K562 (cell line): ENCODE results near the gene MBOAT1. TPM values are rescaled to one million over a fixed set of nuclear protein-coding genes. Genes with fewer than 3 reads are reported as not detected.

Experiments
- ETV1 ChIP-seq: fragments of 450-650 bp; conservative IDR thresholded peaks from 2 replicates; pipeline ENCODE4 v1.6.1; 2016; ENCODE audit warnings: missing genetic modification characterization, control low read depth, low read depth, missing compliant biosample characterization
- ETV6 ChIP-seq, 3 experiments: fragments of 150-350 bp in 1 of 3; sonication (generic) in 1 of 3; formaldehyde crosslinking in 1 of 3; IDR thresholded peaks; 2 replicates each; pipeline versions ENCODE4 v1.6.1 to v1.8.0; 2014 to 2022; ENCODE audit warnings: borderline replicate concordance in 2 of 3, low read depth in 2 of 3, antibody characterized with exemption in 1 of 3, low read length in 1 of 3, mild to moderate bottlenecking in 1 of 3, missing genetic modification reagents in 1 of 3
- FOXA1 ChIP-seq: fragments of 450-650 bp; IDR thresholded peaks from 2 replicates; pipeline ENCODE4 v1.6.1; 2016; ENCODE audit warnings: mild to moderate bottlenecking, borderline replicate concordance
- HNRNPLL ChIP-seq: fragments of 200-400 bp; formaldehyde crosslinking; IDR thresholded peaks from 2 replicates; pipeline ENCODE4 v1.6.1; 2017; ENCODE audit warnings: low read length, low read depth, mild to moderate bottlenecking; ENCODE audit not compliant: poor library complexity, severe bottlenecking
- ILK ChIP-seq: fragments of 450-650 bp; IDR thresholded peaks from 2 replicates; pipeline ENCODE4 v1.6.1; 2016; ENCODE audit warnings: missing genetic modification characterization, low read depth, mild to moderate bottlenecking, missing compliant biosample characterization, moderate library complexity, borderline replicate concordance
- KLF10 ChIP-seq: fragments of 250-450 bp; sonication (Bioruptor Pico); IDR thresholded peaks from 2 replicates; pipeline ENCODE4 v1.6.1; 2021; ENCODE audit warnings: matching md5 sums
- NELFE ChIP-seq: IDR thresholded peaks from 2 replicates; pipeline ENCODE4 v1.6.1; 2011; ENCODE audit warnings: mild to moderate bottlenecking; ENCODE audit not compliant: insufficient read depth, insufficient read length
- RCOR1 ChIP-seq, 2 experiments: IDR thresholded peaks; 2 replicates each; pipeline ENCODE4 v1.6.1; 2012; ENCODE audit warnings: low read depth in 2 of 2, low read length in 2 of 2, borderline replicate concordance in 1 of 2, improper control_type of control experiment in 1 of 2
- RUNX1 ChIP-seq: sonication (generic); IDR thresholded peaks from 2 replicates; pipeline ENCODE4 v1.6.1; 2016; ENCODE audit warnings: antibody characterized with exemption, low read depth
- SOX6 ChIP-seq: fragments of 450-650 bp; IDR thresholded peaks from 2 replicates; pipeline ENCODE4 v1.6.1; 2014; ENCODE audit warnings: mild to moderate bottlenecking
- ZNF408 ChIP-seq: fragments of 250-450 bp; sonication (Bioruptor Pico); IDR thresholded peaks from 2 replicates; pipeline ENCODE4 v1.4.0; 2020; ENCODE audit warnings: low read depth, mild to moderate bottlenecking, moderate library complexity
- ZNF507 ChIP-seq: conservative IDR thresholded peaks from 2 replicates; pipeline ENCODE4 v1.6.1; 2017; ENCODE audit warnings: missing genetic modification characterization, missing compliant biosample characterization
- polyA plus RNA-seq, 8 experiments: library from polyadenylated mRNA; depleted of rRNA in 4 of 8; stranded (reverse) in 5 of 8; unstranded in 3 of 8; fragments of >200 nt; fragmentation: Nextera tagmentation in 2 of 8; fragmentation: Illumina TruSeq in 1 of 8; extraction: Ambion mirVana in 2 of 8; extraction: Trizol in 1 of 8; gene quantifications; 2 replicates each; pipeline versions ENCODE4 v1.2.1 to v1.2.3, GENCODE V29; 2011 to 2014; ENCODE audit warnings: inconsistent platforms in 1 of 8, missing spikeins in 1 of 8
- total RNA-seq, 7 experiments: library from RNA; depleted of rRNA in 6 of 7; stranded (reverse); fragments of >200 nt in 6 of 7; fragmentation: Illumina TruSeq in 2 of 7; extraction: Trizol in 2 of 7; gene quantifications; 2 replicates each; pipeline versions ENCODE4 v1.2.1 to v1.2.3, GENCODE V29; 2011 to 2021; ENCODE audit warnings: low replicate concordance in 1 of 7
- TF ChIP-seq, protein P1 (sequence below): fragments of 450-650 bp; IDR thresholded peaks from one replicate; pipeline ENCODE4 v1.6.1; 2018; ENCODE audit warnings: mild to moderate bottlenecking, moderate library complexity; ENCODE audit not compliant: partially characterized antibody
- TF ChIP-seq, protein P2 (sequence below): fragments of 250-450 bp; sonication (Bioruptor Pico); IDR thresholded peaks from 2 replicates; pipeline ENCODE4 v1.4.0; 2020; ENCODE audit warnings: mild to moderate bottlenecking, moderate library complexity
- TF ChIP-seq, protein P3 (sequence below): sonication (generic); formaldehyde crosslinking; IDR thresholded peaks from 2 replicates; pipeline ENCODE4 v1.8.0; 2022; ENCODE audit warnings: mild to moderate bottlenecking, missing genetic modification reagents
- TF ChIP-seq, protein P4 (sequence below), 2 experiments: fragments of 150-350 bp in 1 of 2; IDR thresholded peaks; 2 replicates each; pipeline ENCODE4 v1.6.1; 2012 to 2016; ENCODE audit warnings: low read depth in 2 of 2, low read length in 2 of 2, mild to moderate bottlenecking in 1 of 2, moderate library complexity in 1 of 2

The MBOAT1 gene
- total and polyA plus RNA-seq, 9 of the 15 experiments (the other 6 are each of a cell fraction or from before 2014, with no cell fraction given) = 0.13 to 16.5 (median 10.3) TPM

DNA sequence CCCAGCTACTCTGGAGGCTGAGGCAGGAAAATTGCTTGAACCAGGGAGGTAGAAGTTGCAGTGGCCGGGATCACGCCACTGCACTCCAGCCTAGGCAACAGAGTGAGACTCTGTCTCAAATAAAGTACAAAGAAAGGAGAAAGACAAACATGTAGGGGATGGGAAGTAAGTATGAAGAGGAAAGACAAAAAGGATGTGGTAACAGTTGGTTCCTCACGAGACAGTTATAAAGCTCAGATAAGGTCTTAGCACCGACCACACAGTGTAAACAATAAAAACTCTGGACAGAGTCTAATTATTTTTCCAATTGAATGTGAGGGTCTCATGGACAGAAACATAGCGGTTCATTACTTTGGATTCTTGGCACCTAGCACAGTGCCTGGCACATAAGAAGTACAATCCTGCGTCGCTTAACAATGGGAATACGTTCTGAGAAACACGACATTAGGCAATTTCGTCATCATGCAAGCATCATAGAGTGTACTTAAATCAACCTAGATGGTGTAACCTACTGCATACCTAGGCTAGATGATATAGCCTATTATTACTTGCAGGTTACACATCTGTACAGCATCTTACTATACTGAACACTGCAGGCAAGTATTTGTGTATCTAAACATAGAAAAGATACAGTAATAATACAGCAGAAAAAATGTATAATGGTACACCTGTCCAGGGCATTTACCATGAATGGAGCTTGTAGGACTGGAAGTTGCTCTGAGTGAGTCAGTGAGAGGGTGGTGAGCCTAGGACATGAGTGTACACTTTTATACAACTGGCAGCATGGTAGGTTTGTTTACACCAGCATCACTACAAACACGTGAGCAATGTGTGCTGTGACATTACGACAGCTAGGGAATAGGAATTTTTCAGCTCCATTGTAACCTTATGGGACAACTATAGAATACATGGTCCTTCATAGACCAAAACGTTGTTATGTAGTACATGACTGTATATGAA, 38.2 kb downstream of the MBOAT1 start (continued):
- TF ChIP-seq, protein P1, sequence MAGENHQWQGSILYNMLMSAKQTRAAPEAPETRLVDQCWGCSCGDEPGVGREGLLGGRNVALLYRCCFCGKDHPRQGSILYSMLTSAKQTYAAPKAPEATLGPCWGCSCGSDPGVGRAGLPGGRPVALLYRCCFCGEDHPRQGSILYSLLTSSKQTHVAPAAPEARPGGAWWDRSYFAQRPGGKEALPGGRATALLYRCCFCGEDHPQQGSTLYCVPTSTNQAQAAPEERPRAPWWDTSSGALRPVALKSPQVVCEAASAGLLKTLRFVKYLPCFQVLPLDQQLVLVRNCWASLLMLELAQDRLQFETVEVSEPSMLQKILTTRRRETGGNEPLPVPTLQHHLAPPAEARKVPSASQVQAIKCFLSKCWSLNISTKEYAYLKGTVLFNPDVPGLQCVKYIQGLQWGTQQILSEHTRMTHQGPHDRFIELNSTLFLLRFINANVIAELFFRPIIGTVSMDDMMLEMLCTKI = no peak
- TF ChIP-seq, protein P2, sequence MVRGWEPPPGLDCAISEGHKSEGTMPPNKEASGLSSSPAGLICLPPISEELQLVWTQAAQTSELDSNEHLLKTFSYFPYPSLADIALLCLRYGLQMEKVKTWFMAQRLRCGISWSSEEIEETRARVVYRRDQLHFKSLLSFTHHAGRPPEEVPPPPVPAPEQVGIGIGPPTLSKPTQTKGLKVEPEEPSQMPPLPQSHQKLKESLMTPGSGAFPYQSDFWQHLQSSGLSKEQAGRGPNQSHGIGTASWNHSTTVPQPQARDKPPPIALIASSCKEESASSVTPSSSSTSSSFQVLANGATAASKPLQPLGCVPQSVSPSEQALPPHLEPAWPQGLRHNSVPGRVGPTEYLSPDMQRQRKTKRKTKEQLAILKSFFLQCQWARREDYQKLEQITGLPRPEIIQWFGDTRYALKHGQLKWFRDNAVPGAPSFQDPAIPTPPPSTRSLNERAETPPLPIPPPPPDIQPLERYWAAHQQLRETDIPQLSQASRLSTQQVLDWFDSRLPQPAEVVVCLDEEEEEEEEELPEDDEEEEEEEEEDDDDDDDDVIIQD (CRISPR knock-in tag) = no peak
- no peak for TF ChIP-seq ZNF507 (tag)
- TF ChIP-seq, protein P3, sequence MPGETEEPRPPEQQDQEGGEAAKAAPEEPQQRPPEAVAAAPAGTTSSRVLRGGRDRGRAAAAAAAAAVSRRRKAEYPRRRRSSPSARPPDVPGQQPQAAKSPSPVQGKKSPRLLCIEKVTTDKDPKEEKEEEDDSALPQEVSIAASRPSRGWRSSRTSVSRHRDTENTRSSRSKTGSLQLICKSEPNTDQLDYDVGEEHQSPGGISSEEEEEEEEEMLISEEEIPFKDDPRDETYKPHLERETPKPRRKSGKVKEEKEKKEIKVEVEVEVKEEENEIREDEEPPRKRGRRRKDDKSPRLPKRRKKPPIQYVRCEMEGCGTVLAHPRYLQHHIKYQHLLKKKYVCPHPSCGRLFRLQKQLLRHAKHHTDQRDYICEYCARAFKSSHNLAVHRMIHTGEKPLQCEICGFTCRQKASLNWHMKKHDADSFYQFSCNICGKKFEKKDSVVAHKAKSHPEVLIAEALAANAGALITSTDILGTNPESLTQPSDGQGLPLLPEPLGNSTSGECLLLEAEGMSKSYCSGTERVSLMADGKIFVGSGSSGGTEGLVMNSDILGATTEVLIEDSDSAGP = 0 out of 2 replicates have a peak, but pooled peaks have one; percentile 16
- peak in 1 of 2 experiments; percentile 65; a peak in 1 of 4 replicates for TF ChIP-seq ETV6 (IDR thresholded peaks at IDR 0.05; ENCODE audit: borderline replicate concordance in 1 of 2, low read depth in 2 of 2, low read length in 1 of 2)
- no peak for TF ChIP-seq ETV6 (CRISPR knock-in tag; IDR thresholded peaks at IDR 0.05; ENCODE audit: borderline replicate concordance)
- TF ChIP-seq ETV1 (tag) = 0 out of 2 replicates have a peak, but pooled peaks have one; percentile 48
- no peak for TF ChIP-seq ILK (tag)
- TF ChIP-seq HNRNPLL = no peak
- TF ChIP-seq NELFE = no peak
- peak; percentile 90 for TF ChIP-seq SOX6
- TF ChIP-seq KLF10 = no peak
- TF ChIP-seq RCOR1 (IDR thresholded peaks at IDR 0.05; ENCODE audit: borderline replicate concordance in 1 of 2, low read depth in 2 of 2, low read length in 2 of 2) = 0 out of 4 replicates have a peak, but pooled peaks of 1 of the 2 experiments have one; percentile 43
- TF ChIP-seq, protein P4, sequence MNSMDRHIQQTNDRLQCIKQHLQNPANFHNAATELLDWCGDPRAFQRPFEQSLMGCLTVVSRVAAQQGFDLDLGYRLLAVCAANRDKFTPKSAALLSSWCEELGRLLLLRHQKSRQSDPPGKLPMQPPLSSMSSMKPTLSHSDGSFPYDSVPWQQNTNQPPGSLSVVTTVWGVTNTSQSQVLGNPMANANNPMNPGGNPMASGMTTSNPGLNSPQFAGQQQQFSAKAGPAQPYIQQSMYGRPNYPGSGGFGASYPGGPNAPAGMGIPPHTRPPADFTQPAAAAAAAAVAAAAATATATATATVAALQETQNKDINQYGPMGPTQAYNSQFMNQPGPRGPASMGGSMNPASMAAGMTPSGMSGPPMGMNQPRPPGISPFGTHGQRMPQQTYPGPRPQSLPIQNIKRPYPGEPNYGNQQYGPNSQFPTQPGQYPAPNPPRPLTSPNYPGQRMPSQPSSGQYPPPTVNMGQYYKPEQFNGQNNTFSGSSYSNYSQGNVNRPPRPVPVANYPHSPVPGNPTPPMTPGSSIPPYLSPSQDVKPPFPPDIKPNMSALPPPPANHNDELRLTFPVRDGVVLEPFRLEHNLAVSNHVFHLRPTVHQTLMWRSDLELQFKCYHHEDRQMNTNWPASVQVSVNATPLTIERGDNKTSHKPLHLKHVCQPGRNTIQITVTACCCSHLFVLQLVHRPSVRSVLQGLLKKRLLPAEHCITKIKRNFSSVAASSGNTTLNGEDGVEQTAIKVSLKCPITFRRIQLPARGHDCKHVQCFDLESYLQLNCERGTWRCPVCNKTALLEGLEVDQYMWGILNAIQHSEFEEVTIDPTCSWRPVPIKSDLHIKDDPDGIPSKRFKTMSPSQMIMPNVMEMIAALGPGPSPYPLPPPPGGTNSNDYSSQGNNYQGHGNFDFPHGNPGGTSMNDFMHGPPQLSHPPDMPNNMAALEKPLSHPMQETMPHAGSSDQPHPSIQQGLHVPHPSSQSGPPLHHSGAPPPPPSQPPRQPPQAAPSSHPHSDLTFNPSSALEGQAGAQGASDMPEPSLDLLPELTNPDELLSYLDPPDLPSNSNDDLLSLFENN (IDR thresholded peaks at IDR 0.05; ENCODE audit: low read depth in 2 of 2, low read length in 2 of 2) = no peak
- no peak for TF ChIP-seq FOXA1
- no peak for TF ChIP-seq ZNF408
- TF ChIP-seq RUNX1 = no peak
